HG03159 (cell line): ENCODE results near the gene OPRM1.

Source experiments
- ATAC-seq: cut with Tn5 transposase; IDR thresholded peaks from one replicate; pipeline ENCODE4 v1.9.1; 2021; ENCODE audit warnings: mild to moderate bottlenecking, moderate library complexity; ENCODE audit not compliant: unreplicated experiment

OPRM1 gene

DNA sequence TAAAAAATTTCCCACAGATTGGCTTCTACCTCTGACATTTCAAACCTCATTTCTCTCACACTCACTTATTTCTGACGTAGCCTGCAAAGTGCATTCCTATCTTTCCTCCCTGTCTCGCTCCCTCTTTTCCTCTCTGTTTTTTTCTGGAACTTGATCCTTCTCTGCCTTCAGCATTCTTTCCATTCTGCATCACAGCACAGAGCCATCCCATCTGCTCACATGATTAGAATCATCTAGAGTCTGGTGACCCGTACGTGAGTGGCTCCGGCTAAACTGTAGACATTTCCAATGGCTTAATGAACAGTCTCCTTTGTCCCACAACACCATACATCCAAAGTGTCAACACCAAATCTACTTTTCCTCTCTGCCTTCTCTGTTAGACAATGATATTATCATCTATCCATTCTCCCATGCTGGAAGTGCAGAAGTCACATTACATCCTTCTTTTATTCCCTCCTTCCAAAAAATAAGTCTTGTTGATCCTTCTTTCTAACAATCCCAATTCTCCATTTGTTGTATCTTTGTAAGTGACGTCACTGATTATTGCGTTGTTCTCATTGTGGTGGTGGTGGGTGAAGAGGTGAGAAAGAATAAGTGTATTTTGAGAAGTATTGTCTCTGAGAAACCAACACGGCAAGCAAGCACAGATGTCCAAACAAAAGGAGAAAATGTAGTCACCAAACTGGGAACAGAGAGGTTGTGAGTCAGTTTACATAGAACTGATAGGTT lies 41.6 kb downstream of the OPRM1 start:
- ATAC-seq: no peak

DNA sequence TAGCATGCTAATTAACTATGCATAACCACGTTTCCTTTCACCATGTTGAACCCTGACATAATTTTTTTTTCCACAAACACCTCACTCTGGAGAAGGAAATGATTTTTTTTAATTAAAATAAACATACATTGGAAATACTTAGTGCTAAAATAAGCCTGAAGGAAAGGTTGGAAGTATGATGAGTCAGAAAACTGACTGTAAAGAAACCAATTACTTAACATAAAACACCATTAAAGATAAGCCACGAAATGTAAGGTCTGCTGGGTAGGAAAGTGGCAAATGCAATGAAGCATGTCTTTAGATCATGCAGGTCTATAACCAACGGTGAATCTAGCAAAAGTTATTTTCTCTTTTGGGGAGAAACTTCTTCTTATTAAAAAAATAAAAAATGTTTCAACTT lies 47.5 kb downstream of the OPRM1 start:
- no peak for ATAC-seq

DNA sequence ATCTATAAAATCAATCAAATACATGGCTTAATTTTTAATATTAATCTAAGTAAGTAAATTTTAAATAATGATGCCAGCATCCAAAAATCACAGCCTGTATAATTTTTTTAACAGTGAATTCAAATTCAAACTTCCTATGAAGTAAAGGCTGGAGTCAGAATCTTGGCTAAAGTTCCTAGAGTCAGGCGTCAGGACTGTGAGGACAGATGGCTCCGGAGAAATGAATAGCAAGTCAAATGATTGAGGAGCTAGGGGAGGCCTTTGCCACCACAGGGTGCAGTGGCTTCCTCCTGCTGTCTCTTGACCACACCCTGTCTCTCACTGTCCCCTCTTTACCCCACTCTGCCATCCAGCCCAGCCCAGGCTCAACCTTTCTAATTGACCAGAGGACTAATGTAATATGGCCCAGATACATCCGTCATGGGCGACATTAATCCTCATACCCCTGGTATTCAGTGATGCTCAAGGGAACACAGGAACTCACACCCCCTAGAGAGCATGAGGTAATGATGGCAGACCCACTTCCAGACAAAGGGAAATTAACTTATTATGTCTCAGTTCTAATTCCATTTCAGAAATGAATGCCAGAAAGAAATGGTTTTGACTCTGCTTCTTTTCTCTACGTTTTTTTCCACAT lies 53.4 kb downstream of the OPRM1 start:
- no peak for ATAC-seq

DNA sequence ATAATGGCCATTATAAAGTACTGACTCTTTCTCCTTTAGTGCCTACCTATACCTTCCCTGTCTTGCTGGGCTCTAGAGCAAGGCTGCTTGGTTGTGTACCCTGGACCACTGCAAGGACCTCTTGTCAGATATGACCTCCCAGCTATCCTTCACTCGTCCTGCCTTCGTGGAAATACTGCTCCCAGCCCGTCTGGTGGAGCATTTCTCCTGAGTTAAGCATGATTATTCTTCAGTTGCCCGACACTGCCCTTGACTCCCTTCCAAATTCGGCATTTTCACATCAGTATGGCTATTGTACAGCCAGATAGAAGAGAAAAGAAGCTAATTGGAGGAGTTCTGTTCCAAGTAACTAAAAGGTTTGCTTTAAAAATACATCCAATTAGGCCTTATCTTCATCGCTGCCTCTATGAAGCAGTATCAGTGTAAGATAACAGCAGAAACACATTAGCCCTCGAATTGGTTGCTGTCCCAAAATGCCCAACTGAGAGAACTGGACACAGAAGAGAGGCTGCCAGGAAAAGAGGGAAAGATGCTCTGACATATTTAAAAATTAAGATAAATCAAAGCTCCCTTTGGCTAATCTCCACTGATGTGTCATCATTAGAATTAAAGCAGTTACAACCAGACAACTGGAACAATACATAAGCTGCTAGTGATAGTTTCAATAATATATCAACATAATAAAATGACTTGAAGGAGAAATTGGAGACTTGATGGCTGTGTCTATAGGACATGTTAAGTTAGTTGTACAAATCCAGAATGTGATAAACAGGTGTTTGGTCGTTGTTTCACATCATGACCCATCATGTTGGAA lies 54.4 kb downstream of the OPRM1 start:
- no peak for ATAC-seq

GRCh38 chr6:154095571-154095970 lies 56.5 kb downstream of the OPRM1 start:
- no peak for ATAC-seq

DNA sequence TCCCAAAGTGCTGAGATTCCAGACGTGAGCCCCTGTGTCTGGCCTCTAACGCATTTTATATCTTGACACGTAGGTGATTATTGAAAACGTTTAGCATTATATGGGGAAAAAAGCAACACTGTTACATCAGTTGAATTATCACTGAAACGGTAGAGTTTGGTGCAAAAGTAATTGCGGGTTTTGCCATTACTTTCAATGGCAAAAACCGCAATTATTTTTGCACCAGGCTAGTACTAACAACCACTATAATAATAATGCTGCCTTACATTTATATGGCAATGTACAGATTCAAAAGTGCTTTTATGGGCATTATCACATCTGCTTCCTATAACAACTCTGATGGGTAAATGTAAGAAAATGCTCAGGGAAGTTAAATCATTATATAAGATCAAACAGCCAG lies 57.3 kb downstream of the OPRM1 start:
- ATAC-seq: no peak

- no peak for ATAC-seq
Observed at GRCh38 chr6:154096834-154097233, 57.8 kb downstream of the OPRM1 start.

DNA sequence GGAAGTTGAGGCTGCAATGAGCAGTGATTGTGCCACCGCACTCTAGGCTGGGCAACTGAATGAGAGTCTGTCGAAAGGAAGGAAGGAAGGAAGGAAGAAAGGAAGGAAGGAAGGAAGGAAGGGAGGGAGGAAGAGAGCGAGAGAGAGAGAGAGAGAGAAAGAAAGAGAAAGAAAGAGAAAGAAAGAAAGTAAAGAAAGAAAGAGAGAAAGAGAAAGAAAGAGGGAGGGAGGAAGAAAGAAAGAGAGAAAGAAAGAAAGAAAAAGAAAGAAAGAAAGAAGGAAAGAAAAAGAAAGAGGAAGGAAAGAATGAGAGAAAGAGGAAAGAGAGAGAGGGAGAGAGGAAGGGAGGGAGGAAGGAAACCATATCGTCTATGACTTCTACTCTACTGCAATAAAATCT lies 60.2 kb downstream of the OPRM1 start:
- ATAC-seq: no peak

DNA sequence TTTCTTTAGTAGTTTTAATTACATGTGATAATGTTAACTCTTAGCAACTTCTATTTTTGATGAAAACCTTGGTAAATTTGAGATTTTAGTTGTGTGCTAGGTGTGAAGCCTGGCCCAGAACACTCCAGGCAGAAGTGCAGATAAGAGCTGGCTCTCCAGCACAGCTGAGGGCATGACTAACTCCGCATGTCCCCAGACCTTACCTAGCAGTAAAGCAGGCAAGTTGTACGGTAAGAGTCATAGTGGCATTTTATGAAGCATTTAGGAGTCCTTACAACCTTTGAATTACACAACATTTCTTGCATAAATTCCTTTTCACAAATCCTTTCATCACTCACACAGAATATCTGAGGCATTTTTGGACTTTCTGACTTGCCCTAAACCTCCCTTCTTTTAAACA lies 67.2 kb downstream of the OPRM1 start:
- no peak for ATAC-seq

- ATAC-seq: no peak
Observed at GRCh38 chr6:154111025-154111424, 72.0 kb downstream of the OPRM1 start.

- no peak for ATAC-seq
Observed at GRCh38 chr6:154112181-154112809, 73.3 kb downstream of the OPRM1 start.

DNA sequence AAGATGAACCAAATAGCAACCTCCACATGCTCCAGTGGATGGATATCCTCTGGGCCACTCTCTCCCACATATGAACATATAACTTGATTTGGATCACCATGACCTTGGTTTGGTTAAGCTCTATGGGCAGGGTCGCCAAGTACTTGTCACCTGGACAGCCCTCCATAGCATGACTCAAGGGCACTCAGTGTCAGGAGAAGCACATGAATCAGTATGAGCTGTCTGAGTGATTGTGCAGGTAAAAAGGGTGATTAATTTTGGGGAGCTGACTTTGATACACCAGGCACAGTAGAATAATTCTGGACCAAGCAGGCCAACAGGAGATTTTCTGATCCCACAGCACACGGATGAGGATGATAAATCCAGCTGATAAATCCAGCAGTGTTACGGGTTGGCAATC lies 74.4 kb downstream of the OPRM1 start:
- ATAC-seq: no peak

- ATAC-seq: no peak
Observed at GRCh38 chr6:154117485-154117884, 78.4 kb downstream of the OPRM1 start.

DNA sequence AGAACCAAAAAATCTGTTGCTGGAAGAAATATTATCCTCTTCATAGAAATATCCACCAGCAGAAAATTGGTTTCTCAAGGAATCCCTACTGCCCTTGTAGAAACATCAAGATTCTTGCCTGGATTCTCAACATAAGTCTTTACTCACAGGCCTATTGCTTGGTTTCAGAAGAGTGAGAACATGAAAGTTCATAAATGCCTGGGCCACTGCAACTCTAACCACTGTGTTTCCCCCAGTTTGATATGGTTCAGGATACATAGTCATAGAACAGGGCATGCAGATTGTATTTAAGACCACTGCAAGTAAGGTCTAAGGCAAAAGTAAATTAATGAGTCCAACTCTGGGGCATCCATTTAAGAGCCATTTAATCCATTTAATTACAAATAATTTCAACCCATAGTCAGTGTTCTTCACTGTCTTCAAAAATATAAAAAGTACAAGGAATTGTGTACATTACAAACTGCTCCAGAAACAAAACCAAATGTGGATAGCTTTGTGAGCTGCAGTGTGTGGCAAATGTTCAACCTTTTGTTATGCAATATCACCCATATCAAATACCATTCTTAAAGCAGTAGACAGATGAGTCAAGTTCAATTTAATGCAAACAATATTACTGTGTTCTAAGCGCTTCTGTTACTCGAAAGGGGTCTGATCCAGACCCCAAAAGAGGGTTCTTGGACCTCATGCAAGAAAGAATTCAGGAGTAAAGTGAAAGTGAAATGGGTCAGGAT lies 83.3 kb downstream of the OPRM1 start:
- ATAC-seq: no peak

- ATAC-seq: no peak
Observed at GRCh38 chr6:154123155-154123956, 84.3 kb downstream of the OPRM1 start.

DNA sequence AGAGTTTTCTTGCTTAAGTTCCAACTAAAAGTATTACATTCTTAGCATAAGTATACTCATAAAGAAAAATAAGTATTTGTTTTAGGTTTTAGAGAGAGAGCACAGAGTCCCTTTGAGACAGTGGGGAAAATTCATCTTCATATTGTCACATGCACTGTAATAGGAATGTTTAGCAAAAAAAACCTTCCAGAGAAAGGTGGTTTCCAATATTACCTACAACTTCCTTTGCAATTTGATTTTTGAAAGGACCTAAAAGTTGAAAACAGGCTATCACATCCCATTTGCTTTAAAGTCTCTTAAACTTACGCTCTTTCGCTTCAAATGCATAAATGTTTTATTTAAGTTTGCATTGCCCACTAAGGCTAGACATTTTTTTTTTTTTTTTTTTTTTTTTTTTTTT lies 86.4 kb downstream of the OPRM1 start:
- ATAC-seq: no peak

DNA sequence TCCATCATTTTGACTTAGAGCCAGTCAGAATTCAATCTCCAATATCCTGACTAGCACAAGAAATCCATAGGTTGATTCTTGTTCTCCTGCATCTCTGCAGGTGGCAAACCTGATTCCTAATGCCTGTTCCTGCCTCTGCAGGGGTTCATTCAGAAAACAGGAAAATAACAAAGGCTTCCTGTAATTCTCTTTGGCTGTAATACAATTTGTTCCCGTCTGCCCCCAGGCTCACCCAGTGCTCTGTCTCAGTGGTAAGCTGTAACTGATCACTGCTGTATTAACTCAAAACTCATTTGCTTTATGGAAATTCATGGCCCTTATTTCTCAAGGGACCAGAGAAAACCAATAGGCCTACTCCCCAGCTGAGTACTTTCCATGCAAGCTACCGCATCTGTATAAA lies 88.6 kb downstream of the OPRM1 start:
- ATAC-seq: no peak

GRCh38 chr6:154134471-154135147 lies 95.6 kb downstream of the OPRM1 start:
- no peak for ATAC-seq

GRCh38 chr6:154138793-154139192 lies 99.8 kb downstream of the OPRM1 start:
- no peak for ATAC-seq
